ENCODE measurements around the gene NOS1AP. TPM values are rescaled to one million over a fixed set of nuclear protein-coding genes. Genes with fewer than 3 reads are reported as not detected.

The NOS1AP gene
- polyA plus RNA-seq, 1 donor, result 1.1 TPM

DNA sequence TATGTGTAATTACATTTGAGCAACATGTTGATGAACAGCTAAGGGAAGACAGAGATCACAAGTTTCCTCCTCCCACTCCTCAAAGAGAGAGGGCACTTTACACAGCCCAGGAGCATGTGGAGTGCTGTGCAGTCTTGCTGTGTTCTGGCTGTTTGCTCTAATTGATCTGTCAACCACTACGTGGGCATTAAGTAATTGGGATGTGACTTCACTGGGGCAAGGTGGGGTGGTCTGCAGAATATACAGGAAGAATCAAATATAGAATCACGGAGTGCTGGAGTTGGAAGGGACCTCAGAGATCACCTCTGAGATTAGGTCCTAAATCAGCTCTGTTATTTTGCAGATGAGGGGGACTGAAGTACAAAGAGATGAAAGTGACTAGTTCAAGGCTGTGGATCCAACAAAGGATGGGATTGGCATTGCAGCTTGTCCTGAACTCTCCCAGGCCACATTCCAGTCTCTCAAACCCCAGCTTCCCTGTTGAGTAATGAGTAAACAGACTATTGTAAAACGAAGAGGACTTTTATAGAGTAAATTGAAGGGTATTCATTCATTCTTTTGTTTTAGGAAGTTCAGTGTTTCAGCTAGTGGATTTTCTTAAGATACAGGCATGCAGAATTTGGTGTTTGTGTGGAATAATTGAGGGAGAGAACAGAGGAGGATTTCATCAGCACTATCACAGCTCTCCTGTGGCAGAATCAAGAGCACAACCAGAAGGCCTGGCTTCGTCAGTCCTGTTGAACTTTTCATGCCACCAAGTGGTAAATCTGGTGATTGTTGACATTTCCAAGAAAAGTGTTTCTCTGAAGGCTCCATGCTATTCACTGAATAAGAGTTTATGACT, 22.4 kb downstream of the NOS1AP start:
- DNase-seq, result no peak

DNA sequence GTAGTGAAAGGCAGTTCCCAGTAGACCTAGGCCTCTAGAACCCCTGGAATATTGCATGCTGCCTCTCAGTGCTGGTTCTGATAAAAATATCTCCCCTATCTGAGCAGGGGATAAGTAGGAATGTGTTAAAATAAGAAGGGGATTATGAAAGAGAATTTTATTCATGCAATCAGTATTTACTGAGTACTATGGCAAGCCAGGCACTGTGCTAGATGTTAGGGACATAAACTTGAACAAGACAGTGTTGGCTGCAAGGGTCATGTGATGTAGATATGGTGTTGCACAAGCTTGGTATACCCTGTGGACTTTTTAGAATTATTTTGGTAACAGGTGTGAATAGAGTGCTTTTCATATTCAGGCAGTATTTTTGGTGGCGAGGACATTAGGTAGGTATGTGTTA, 23.6 kb downstream of the NOS1AP start:
- no peak for DNase-seq

DNA sequence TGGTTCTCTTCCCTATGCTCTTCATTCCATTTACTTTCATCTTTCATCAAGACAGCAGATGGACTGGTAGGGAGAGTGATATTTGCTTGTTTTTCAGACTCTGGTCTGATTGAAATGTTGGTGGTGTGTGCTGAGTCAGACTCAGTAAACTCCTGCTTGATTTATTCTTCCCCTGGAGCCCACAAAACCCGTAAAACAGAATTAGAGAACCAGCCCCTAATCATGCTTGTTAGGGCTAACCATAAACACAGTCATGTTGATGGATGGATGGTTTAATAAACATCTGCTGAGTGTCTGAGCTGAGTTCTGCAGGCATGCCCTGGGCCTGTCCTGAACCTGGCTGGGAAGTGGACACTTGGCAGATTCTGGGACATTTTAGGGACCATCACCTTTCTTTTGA, 24.8 kb downstream of the NOS1AP start:
- no peak for DNase-seq

DNA sequence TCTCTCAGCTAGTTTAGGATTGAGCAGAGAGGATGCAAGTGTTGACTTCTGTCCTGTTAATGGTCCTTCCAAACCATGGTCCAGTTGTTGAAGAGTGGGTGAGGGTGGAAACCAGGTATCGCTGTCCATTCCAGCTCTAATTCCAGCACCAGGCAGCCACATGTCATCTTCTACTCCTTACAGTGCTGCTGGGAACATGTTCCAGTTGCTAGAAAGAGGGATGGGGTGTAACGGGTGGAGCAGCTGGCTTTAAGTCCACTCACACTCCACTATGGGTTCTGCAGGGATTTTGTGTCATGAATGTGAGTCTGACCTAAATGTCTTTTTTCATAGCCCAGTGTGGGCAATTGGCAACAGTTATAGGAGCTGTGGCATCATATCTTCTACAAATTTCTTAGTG, 25.2 kb downstream of the NOS1AP start:
- no peak for DNase-seq

DNA sequence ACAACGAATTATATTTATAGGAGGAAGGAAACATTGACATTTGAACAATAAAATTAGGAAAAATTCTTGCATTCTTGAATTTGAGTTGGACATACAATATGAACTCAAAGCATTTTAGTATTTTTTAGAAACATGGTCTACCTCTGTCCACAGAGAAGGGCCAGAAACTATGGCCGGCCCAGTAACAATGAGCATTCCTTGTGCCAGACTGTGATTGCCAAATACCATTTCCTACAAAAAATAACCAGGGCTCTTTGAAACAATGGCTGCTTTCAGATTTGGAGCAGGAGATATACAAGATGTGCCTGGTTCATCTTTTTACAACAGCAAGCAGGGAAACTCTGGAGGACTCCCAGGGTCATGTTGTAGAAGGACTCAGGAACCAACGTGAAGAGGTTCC, 38.4 kb downstream of the NOS1AP start:
- DNase-seq, result no peak

DNA sequence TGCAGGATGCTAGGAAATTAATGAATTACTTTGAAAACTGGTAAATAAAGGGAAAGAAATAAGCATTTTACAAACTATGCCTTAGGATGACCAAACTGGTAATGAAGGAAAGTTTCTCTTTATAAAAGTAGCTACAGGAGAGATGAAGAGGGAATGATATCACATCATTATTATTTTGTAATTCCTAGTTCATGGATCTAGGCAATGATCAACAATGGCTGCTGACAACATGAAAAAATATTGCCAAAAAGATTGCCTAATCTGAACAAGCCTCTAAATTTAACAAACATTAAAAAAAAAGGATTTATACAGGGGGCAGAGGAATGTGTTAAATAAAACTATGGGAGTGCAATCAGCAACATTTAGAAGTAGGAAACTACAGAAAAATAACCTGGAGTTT, 38.9 kb downstream of the NOS1AP start:
- DNase-seq, result no peak

DNA sequence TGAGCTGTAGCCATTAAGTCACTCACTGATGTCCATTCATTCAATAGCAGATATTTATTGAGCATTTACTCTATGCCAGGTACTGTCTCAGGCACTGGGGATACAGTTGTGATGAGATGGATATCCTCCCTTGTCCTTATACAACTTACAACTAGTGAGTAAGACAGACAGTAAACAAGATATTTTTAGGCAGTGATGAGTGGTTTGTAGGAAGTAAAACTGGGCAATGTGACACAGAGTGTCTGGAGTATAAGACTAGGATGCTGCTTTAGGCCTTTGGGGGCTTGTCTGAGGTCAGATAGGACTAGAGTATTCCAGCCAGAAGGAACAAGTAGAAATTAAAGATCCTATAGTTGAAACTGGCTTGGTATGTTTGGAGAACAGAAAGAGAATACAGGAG, 41.4 kb downstream of the NOS1AP start:
- DNase-seq, result no peak

DNA sequence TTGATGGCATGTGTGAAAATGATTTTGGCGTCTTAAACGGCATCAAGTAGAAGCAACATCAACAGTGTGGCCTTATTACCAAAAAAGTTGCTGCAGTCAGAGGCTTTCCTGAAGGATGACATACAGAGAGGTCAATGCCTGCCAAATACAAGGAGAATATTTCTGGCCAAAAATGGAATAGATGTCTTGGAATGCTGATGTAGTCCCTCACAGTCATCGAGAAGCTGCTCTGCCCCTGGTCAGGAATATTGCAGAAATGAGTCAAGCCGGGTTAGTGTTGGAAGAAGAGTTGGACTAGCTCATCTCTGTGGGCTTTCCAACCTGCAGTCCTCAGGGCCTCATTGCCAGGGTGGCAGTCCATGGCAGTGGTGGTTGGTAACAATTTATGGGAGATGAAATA, 42.1 kb downstream of the NOS1AP start:
- DNase-seq, result no peak

DNA sequence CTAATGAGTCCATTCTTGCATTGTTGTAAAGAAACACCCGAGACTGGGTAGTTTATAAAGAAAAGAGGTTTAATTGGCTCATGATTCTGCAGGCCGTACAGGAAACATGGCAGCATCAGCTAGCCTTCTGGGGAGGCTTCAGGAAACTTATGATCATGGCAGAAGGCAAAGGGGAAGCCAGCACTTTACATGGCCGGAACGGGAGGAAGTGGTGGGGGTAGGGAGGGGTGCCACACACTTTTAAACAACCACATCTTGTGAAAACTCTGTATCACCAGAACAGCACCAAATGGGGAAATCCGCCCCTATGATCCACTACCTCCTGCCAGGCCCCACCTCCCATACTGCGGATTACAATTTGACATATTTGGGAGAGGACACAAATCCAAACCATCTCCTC, 43.9 kb downstream of the NOS1AP start:
- DNase-seq, result no peak

DNA sequence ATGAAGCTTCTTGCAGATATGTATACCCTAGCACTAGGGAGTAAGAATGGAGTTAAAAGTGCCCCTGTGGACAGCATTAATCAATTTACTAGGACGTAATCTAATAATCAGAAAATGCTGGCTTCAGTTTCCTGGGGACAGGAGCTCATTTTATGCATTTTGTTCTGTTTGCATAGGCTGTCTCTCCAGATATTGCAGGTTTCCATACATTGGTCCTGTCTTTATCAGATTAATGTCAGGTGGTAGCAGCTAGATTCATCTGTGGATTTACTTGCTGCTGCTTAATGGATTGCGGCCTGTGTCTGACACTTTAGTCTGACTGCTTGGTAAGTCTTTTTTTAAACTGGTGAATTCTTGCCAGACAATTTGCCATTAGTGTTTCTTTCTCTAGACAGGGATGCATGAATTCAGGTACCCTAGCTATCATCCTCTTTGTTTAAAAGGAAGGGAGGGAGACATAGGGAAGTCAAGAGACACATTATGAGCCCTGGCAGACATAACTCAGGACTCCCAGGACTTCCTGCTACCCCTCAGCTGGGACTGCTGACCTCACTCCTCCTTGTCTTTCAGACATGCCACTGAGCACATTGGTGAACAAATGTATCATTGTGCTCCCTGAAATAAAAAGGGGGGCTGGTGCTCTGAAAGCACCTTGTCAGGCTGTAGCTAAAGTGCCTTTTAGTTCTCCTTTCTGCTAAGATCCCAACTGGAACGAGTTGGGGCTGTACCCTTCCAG, 47.7 kb downstream of the NOS1AP start:
- no peak for DNase-seq

DNA sequence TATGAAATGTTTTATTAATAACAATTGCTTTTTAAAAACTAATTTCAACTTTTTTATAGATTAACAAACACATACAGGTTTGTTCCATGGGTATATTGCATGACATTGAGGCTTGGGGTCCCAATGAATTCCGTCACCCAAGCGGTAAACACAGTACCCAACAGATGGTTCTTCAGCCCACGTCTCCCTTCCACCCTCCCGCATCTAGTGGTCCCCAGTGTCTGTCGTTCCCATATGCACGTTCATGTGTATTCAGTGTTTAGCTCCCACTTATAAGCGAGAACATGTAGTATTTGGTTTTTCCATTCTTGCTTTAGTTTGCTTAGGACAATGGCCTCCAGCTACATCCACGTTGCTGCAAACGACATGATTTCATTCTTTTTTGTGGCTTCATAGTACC, 48.6 kb downstream of the NOS1AP start:
- DNase-seq, result no peak

DNA sequence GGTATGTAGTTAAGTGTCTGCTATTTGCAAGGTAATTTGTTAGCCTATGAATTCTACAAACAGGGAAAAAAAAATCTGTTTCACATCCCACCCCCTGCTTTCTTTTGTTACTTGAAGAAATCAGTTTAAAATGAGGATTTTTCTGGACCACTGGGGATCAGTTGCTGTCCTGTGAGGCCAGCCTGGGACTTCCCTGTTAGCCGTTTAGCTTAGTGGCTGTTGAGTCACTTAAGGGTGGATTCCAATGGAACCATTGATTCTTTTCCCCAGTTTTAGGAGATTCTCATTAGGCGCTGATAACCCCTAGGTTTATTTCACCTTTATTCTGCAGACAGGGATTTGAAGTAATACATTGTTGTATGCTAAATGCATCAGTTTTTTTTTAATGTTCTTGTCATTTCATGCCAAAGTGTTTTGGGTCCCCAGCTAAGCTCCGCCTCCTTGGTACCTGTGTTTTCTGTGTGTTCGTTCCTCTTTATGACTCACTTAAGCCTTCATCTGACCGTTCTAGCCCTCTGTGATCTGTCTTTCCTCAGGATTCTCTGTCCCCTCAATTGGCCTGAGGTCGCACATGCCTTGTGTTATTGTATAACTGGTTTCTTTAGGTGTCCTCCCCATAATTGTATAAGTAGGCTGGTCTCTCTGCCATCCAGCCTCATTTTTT, 59.3 kb downstream of the NOS1AP start:
- DNase-seq, result no peak

DNA sequence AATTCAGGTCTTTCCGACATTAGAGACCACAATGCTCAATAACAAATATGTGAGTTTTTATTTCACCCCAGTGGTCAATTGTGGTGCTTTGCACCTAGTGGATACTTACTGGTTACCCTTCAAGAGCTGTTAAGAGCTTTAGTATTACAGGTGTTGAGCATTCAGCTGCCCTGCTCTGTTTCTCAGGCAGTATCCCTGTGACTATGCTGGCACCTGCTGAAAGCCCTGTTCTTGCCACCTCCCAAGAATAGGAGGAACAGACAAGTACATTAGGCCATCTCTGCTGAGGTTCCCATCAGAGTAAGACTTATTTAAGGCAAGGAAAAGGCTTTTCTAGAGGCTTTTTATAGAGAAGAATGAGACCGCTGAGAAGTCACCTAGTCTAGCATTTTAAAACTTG, 60.8 kb downstream of the NOS1AP start:
- DNase-seq, result no peak

DNA sequence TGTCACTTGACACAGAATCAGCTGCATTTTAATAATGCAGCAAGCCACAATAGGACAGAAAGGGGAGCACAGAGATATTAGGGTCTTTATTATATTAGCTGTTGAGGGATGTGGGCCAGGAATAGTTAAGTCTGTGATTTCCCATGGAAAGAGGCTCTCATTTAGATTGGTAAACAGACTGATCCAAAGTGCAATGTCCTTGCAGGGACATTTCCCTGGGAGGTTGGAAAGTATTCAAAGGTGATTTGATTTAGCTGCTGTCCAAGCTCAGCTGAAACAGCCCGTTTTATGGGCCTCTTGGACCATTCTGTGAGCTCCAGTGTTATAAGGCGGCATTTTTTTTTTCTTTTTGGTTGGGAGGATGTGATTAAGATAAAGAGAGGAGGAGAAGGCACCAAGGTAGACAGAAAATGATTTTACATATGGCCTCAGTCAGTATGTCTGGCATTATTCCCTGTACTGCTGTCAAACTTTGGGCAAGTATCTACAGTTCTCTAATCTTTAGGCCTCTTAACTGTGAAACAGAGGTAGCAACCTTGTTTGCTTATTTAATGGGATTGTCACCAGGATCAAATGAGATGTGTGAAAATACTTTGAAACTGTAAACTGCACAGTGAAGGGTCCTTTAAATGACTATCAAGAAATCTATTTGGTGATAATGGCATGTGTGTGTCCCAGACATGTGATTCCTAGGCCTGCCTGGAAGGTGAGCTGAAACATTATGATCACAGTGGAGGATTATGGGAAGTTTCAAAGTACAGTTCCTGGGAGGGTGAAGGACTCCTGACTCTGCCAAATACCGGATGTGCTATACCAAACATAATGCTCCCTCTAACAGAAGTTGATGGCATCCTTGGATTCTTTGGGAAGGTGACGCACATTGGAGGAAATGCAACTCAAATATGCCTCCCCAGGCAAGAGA, 62.2 kb downstream of the NOS1AP start:
- no peak for DNase-seq

DNA sequence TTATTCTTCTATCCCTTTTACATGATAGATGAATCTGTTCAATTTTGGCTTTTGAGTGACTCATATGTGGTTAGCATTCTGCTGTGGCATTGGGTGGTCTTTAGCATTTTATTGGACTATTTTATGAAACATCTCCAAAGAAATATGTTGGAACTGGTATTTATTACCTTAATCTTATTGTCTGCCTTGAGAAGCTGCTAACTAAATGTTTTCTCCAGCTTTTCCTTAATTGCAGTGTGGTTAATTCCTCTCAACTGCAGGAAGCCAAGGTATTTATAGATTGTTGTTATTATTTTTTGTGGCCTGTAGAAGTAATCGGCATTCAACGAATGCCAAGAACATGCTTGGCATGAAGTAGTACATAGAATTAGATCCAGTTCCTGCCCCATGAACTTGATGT, 64.1 kb downstream of the NOS1AP start:
- no peak for DNase-seq

DNA sequence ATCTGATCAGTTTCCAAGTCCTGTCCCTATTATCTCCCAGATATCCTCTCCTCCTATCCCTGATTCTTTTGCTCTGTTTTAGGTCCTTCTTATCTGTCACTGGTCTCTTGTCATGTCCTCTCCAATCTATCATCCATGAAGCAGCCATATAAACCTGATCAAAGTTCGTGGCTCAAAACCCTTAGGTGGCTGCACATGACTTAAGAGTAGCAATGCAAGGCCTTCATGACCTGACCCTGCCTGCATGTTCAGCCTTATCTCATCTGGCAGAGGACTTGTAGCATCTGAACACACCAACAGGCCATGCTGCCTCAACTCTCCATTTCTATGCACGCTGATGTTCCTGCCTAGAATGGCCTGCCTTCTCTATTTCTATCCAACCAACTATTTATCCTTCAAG, 65.2 kb downstream of the NOS1AP start:
- no peak for DNase-seq

DNA sequence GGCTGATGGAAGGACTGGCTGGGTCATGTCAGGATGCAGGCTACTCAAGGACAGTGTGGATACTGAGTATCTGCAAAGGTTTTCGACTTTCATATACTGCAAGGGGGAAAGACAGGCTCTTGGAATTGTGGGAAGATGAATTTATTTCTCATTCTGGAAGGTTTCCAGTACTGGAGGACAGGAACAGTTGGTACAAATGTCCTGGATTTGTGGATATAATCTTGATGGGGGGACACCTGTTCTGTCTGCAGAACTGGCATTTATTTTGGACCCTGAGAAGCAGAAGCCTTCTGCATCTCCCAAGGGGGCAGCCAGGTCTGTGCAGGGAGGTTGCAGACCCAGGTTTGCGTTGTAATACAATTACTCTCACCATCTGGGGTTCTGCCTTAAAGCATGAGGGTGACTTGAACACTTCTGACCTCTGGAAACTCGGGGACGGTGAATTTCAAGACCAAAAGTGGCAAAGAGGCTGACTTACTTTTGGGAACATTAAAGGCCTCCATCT, 65.8 kb downstream of the NOS1AP start:
- no peak for DNase-seq

DNA sequence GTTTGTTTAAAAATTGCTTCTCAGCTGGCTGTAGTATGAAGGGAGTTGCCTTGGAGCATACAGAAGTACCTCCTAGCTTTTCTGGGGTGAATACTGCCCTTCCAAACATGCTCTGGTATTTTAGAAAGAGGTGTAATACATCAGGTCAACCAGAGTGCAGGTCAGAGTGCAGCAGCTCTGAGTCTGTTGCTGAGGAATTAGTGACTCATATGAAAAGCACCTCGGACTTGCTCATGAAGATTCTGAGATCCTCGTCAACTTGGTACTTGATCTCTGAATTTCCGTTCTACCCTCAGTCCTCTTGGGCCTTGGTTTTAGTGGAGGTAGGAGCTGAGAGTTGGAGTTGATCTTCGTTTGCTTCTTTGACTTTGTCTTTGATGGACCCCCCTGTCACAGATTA, 67.3 kb downstream of the NOS1AP start:
- no peak for DNase-seq

DNA sequence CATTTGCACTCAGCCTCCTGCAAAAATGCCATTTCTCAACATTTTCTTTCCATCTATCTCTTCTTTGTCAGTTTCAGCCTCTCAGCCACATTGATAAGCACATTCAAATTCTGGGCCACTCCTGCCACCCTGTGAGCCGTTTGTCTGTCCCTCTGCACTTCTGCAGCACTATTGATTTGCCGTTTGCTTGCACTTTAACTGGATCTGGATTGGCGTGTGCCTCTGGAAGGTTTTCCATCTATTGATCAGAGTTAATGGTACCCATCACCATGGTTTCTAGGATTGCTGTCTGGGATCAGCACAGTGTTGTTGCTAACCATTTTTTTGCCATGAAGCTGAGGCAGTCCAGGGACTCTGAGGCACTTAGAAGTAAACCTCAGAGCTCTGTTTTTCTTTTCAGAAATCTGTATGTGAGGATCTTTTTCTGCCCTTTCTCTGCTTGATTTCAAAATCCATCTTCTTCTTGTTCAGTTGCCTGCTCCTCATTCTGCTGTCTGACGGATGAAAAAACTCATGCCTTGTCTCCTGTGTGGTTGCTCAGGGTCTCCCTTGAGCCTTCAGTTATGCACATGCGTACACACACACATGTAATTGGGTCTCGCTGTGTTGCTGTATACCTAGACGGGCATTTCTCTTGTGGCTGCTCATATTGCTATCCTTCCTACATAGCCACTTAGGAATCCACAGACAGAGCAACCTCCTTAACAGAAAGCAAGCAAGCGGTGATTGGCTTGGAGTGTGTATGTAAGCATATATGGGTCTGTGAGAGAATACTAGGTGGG, 67.9 kb downstream of the NOS1AP start:
- no peak for DNase-seq

DNA sequence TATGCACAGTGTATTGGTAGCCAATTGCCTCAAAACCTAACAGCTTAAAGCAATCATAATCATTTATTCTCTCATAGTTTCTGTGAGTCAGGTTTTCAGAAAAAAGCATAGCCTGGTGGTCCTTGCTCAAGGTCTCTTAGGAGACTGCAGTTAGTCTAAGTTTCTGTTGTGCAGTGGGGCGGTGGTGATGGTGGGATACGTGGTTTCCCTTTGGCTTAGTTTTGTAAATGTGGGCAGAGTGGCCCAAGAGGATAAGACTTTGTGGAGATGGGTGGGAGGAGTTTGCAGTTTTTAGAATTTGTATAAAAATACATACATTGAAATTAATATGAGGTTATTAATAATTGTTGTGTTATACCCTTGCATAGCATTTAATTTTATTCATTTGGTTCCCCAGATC, 68.6 kb downstream of the NOS1AP start:
- no peak for DNase-seq

DNA sequence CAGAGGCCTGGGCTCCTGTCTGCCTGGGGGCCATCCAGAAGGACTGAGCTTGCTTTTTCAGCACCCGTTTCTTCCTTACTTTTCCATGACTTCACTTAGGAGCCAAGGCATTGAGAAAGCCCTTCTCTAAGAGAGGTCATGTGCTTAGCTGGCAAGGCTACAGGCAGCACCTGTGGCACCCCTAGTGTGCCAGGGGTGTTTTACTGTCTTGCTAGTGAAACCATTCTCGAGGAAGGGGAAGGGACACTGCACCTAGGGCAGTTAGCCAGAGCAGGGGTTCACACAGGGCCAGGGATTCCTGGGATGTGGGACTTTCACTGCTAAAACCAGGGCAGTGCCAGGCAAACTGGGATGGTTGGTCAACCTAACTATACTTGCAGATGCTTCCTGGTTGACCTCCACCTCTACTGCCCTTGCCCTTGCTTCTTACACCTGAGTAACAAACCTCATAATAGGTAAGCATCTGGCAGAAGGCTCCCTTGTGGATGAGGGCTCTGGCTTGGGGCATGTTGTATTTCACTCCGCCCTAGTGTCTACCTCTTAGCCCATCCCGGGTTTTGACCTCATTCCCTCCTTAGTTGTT, 69.2 kb downstream of the NOS1AP start:
- DNase-seq, result no peak
